Measurements from ENCODE around the gene OVAAL. TPM values are rescaled to one million over a fixed set of nuclear protein-coding genes. Genes with fewer than 3 reads are reported as not detected.

OVAAL gene
- total and polyA plus RNA-seq, 2 of the 8 experiments (the other 6 are each of a cell fraction or from before 2014, with no cell fraction given): not detected

DNA sequence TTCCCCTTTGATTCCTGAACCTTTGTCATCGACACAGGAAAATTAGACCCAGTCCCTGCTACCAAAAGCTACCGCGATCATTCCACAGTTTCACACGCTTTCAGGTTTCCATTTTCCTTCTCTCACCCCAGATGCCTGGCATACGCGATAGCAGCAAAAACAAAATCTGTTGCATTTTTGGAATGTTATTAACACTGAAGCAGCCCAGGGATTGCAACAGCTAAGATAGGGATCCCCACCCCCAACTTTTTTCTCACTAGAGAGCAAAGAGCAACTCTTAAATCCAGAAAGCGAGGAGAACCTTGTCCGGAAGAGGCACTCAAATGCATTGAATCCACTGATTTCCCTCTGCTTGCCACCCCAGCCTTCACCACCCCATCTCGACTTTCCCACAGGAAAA is 8.9 kb downstream of the OVAAL start:
- no peak overlapping the region for H3K4ac ChIP-seq (replicated peaks; ENCODE audit: insufficient read length, low read depth, low read length)
- H3K23me2 ChIP-seq (ENCODE audit: low read depth, low read length): no peaks in the 10 kb centered on the region
- ChIA-PET POLR2A (ENCODE audit: partially characterized antibody) (no interaction called here), CTCF (ENCODE audit: partially characterized antibody) (no interaction called here)
- H3K9ac ChIP-seq (replicated peaks in 1 of 4; ENCODE audit: extremely low read depth in 1 of 4, low read depth in 3 of 4, low read length in 3 of 4): no peak overlapping the region
- no peak overlapping the region for H2BK12ac ChIP-seq (ENCODE audit: low read depth, low read length)
- H2BK5ac ChIP-seq (ENCODE audit: low read depth, low read length): no peak overlapping the region
- no peak overlapping the region for H2BK120ac ChIP-seq (replicated peaks; ENCODE audit: low read depth, low read length)
- FAIRE-seq (no peak), DNase-seq (ENCODE audit: low read depth in 1 of 2, low spot score in 2 of 2) (no peak)
- no peak overlapping the region for H3K4me3 ChIP-seq (ENCODE audit: extremely low read depth in 1 of 4, insufficient read depth in 2 of 4, low read depth in 3 of 4, low read length in 4 of 4)
- no peaks in the 10 kb centered on the region for H3K27me3 ChIP-seq (replicated peaks in 1 of 4; ENCODE audit: control insufficient read depth in 3 of 4, extremely low read depth in 1 of 4, insufficient read depth in 3 of 4, low read length in 3 of 4)
- H2AK5ac ChIP-seq (ENCODE audit: low read depth, low read length): no peak overlapping the region
- no peak overlapping the region for H3K56ac ChIP-seq (replicated peaks; ENCODE audit: insufficient read length, low read depth, low read length)
- no peak overlapping the region for H2BK20ac ChIP-seq (ENCODE audit: low read length)
- H3K79me2 ChIP-seq (ENCODE audit: control insufficient read depth in 1 of 2, insufficient read depth in 2 of 2, low read length in 2 of 2): no peaks in the 10 kb centered on the region
- no peaks in the 10 kb centered on the region for H3K9me3 ChIP-seq (ENCODE audit: insufficient read depth in 2 of 2, low read depth in 1 of 2, low read length in 1 of 2)
- H2AFZ ChIP-seq (ENCODE audit: low read length): 0 out of 2 replicates have a peak overlapping the region, but pooled peaks have one; percentile 40
- no peak overlapping the region for H3K4me2 ChIP-seq (ENCODE audit: insufficient read depth in 1 of 2, low read depth in 2 of 2, low read length in 2 of 2)
- no peak overlapping the region for H4K91ac ChIP-seq (replicated peaks; ENCODE audit: insufficient read length, low read length)
- 90% methylated on average over 9 of the region's 9 CpGs; no CpG with 5 or more reads in 1 of the 2 experiments for WGBS, 2 experiments (ENCODE audit: extremely low coverage in 1 of 2, insufficient coverage in 1 of 2, insufficient read length in 1 of 2, insufficient replicate concordance in 2 of 2, low coverage in 1 of 2, low lambda C conversion rate in 2 of 2, missing lambda C conversion rate in 1 of 2)
- no peak overlapping the region for H3K27ac ChIP-seq (ENCODE audit: low read depth, low read length)
- H3K14ac ChIP-seq (ENCODE audit: insufficient read length): no peak overlapping the region
- H4K20me1 ChIP-seq (replicated peaks in 1 of 2; ENCODE audit: control insufficient read depth in 1 of 2, insufficient read depth in 2 of 2, low read length in 2 of 2): no peaks in the 10 kb centered on the region
- H3K36me3 ChIP-seq (ENCODE audit: control insufficient read depth in 2 of 4, insufficient read depth in 4 of 4, low read length in 3 of 4): no peaks in the 10 kb centered on the region
- no peak overlapping the region for H2BK15ac ChIP-seq (ENCODE audit: low read length)
- no peaks in the 10 kb centered on the region for H3K4me1 ChIP-seq (replicated peaks in 1 of 4; ENCODE audit: control insufficient read depth in 3 of 4, insufficient read depth in 4 of 4, low read length in 3 of 4)
- H3K79me1 ChIP-seq (ENCODE audit: low read depth, low read length): no peaks in the 10 kb centered on the region
- H3K23ac ChIP-seq (ENCODE audit: insufficient read length): no peak overlapping the region
- no peak overlapping the region for H4K8ac ChIP-seq (ENCODE audit: extremely low read depth, insufficient read depth, low read length)
- no peak overlapping the region for H3K18ac ChIP-seq (ENCODE audit: extremely low read depth, low read length)
- no peak overlapping the region for H4K5ac ChIP-seq (ENCODE audit: insufficient read length, low read depth, low read length)
- no peak for TF ChIP-seq SIN3A (conservative IDR thresholded peaks at IDR 0.05 in 1 of 2, IDR thresholded peaks at IDR 0.05 in 1 of 2; ENCODE audit: low read depth in 1 of 2, low read length in 2 of 2)
- TF ChIP-seq TBP (IDR thresholded peaks at IDR 0.05; ENCODE audit: low read depth, low read length): no peak
